Activated T-cell treated with anti-CD3 and anti-CD28 coated beads for 24 hours (primary cell): ENCODE results near the gene SERPINB6.
A peak's percentile ranks its signal among the peaks of the same experiment; 100 is the strongest.

ENCODE experiments used
- DNase-seq: peaks from one replicate; pipeline ENCODE4 v3.0.0-alpha.2; 2020; ENCODE audit warnings: low read depth

SERPINB6 gene

DNA sequence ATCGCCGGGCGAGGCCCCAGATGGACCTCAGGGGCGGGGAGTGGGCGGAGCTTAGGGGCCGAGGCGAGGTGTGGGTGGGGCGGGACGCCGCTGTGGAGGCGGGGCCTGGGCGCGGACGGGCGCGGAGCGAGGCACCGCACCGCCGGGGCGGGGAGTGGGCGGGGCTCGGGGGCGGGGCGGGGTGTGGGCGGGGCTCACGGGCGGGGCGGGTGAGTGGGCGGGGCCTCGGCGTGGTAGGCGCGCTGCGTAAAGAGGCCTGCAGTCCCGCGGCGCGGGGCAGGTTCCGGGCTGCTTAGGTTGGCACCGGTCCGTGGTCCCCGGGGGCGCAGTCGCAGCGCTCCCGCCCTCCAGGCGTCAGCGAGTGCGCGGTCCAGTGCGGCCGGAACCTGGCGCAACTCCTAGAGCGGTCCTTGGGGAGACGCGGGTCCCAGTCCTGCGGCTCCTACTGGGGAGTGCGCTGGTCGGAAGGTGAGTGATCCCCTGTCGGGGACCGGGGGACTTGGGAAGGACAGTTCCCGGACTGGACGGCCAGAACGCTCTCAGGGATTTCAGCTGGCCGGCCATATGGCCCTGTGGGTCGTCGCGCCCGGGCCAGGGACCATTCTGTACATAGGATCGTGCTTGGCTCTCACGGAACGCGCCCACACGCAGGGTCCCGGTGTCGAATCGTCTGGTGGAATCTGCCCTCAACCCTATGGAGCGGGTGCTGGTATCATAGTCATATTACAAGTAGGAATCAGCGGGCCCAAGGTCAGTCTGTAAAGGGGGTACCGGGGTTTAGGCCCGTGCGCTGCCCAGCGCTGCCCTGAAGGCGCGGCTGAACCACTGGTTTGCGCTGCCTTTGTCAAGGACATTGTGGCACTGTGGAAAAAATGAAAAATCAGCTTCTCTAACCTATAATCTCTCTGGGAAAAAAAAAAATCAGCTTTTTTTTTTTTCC lies 28.5 kb upstream of the SERPINB6 start, which contains the start of gene NQO2:
TSS of gene NQO2 (plus strand) at position 277 of the 940 bp plus-strand sequence. CDS start 6,659 bp downstream, outside the sequence.
- DNase-seq, result peak; percentile 89

GRCh38 chr6:2998998-2999617 lies 27.7 kb upstream of the SERPINB6 start:
- no peak for DNase-seq

- DNase-seq, result peak; percentile 49
These were observed 27.1 kb upstream of the SERPINB6 start for GRCh38 chr6:2998249-2998997.

DNA sequence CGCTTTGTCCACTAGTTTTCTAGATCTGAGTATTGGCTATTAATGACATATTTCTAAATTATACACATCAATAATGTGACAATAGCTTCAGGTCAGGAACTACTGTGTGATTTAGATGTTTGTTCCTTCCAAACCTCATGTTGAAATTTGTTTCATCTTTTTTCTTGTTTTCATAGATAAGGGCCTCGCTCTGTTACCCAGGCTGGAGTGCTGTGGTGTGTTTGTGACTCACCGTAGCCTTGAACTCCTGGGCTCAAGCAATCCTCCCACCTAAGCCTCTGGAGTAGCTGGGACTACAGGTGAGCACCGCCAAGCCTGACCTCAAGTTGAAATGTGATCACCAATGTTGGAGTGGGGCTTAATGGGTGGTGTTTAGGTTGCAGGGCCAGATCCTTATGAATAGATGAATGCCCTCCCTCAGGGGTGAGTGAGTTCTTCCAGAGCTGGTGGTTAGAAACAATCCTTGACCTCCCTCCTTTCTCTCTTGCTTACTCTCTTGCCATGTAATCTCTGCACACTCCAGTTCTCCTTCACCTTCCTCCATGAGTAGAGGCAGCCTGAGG lies 22.5 kb upstream of the SERPINB6 start:
- DNase-seq, result no peak

GRCh38 chr6:2992330-2992979 lies 21.1 kb upstream of the SERPINB6 start:
- DNase-seq, result no peak

- DNase-seq, result no peak
These were observed 19.7 kb upstream of the SERPINB6 start for GRCh38 chr6:2990932-2991506.

DNA sequence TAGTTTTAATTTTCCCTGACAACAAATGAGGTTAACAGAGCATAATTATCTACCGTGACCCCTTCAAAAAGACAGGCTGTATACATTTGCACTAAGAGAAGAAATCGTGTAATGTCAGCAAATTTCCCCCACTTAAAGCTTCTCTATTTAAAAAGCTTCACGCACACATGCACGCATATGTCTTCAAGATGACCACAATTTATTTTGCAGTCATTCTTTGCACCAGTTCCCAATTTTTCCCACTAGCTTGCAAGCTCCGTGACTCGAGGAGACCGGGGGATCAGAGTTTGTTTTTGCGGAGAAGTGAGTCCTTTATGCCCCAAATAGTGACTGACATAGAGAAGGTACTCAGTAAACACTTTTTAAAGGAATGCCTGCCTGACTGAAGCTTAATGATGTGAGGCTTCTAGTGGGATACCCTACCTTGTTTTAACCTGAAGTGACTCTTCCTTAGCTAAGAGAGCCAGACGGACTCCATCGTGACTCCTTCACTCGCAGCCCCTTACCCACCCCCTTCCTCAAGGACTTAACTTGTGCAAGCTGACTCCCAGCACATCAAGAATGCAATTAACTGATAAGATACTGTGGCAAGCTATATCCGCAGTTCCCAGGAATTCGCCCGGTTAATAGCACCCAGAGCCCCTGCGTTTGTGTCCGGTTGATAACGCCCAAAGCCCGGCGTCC lies 19.0 kb upstream of the SERPINB6 start:
- DNase-seq, result no peak

GRCh38 chr6:2989332-2990247 lies 18.2 kb upstream of the SERPINB6 start:
- peak; percentile 75 for DNase-seq

GRCh38 chr6:2988426-2989331 lies 17.3 kb upstream of the SERPINB6 start:
- DNase-seq, result peak; percentile 68

GRCh38 chr6:2988094-2988425 lies 16.7 kb upstream of the SERPINB6 start:
- DNase-seq, result no peak

GRCh38 chr6:2986722-2987221 lies 15.4 kb upstream of the SERPINB6 start:
- no peak for DNase-seq

DNA sequence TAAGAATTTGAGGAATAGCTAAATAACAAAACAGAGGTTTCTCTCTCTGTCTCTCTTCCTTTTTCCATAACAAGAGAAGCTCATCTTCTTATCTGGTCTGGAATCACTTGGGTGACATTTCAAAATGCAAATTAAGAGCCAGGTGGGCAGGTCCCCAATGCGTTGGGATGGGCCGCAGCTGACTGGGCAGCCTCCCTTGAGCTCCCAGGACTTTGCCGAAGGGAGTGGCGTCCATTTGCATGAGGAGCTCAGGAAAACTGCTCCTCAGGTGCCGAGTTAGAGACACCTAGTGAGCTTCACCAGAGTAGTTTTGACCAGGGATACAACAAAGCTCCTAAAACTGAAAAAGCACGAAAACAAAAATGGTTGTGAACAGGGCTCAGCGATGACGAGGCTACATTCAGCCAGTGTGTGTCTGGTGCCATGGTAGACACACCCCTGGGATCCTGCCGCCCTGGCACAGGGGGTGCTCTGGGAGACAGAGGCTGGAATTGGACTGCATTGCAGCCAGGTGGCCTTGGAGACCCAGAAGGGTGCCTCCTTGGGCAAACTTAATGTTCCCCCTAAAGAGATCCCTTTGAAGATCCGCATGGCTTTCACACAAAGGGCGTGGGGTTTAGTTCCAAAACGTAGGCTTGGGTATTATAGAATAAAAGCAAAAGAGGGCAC lies 13.5 kb upstream of the SERPINB6 start:
- no peak for DNase-seq

DNA sequence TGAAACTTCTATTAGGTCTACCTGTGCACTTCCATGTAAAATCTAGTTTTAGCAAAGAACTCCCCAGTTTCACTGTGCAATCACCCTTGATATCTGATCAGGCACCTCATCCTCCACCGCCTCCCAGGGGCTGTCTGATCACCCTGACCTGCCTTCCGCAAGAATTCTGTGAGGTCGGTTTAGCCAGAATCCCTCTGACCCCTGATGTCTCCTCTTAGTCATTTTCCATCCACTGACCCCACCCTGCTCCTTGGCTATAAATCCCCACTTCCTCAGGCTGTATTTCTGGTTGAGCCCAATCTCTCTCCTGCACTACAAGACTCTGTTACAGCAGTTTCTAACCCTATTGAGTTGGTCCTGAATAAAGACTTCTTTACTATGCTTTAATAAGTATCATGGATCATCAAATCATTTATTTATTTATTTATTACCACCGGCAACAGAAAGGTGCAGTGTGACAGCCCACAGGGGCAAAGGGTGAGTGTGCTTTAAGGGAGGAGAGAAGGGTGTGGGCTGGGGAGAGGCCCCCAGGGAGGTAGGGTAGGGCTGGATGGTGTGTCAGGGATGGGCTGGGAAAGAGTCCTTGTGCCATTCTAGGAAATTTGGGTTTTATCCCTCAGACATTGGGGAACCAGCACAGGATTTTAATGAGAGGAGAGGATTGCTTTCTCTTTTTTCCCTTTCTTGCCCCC lies 11.2 kb upstream of the SERPINB6 start:
- DNase-seq, result no peak

- no peak for DNase-seq
These were observed 9.1 kb upstream of the SERPINB6 start for GRCh38 chr6:2980465-2980855.

GRCh38 chr6:2979819-2980464 lies 8.6 kb upstream of the SERPINB6 start:
- DNase-seq, result no peak

- no peak for DNase-seq
These were observed 7.6 kb upstream of the SERPINB6 start for GRCh38 chr6:2978923-2979322.
